GM12892 (cell line): Measurements from ENCODE around the gene PPRC1.
A peak's percentile ranks its signal among the peaks of the same experiment; 100 is the strongest.

Source experiments
- POLR2A ChIP-seq: IDR thresholded peaks from 2 replicates; pipeline ENCODE4 v1.6.1; 2011; ENCODE audit warnings: low read depth, low read length, control low read depth
- POLR2AphosphoS5 ChIP-seq: IDR thresholded peaks from 2 replicates; pipeline ENCODE4 v1.6.1; 2011; ENCODE audit warnings: low read depth, low read length, control low read depth
- TAF1 ChIP-seq: IDR thresholded peaks from 2 replicates; pipeline ENCODE4 v1.6.1; 2011; ENCODE audit warnings: low read depth, mild to moderate bottlenecking, control low read depth, low read length, borderline replicate concordance

DNA sequence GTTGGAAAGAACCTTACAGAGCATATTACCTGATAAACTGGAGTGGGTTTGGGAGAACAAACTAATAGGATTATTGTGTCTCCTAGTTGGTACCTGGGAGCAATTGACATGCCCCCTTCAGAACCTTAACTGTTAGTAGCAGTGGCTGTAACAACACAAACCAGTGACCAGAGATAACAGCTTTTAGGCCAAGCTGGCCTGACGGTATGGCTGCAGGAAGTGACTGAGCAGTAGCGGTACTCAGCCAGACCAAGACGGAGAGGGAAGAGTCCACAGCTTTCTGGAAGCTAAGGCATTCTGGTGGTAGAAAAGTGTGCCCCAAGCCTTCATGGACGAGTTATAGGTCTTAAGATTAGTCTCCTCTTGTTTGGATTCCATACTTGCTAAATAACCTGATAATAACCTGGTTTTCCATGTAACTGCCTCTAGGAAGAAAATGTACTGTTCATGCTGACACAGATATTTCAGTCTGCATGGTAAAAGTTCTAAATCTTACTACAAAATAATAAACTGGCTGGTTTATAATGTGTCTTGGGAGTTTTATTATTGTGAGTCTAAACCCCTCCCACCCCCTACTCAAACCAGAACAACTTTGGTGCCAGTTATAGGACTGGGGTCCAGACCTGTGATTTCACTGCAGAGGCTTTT is 30.6 kb downstream of the PPRC1 start:
- no peak; the same call in none of the 2 replicates for TF ChIP-seq POLR2A
- TF ChIP-seq POLR2AphosphoS5 = peak; percentile 33; the same call in 1 of the 2 replicates
- no peak for TF ChIP-seq TAF1
